GM20431 (cell line): ENCODE results near the gene TRMT2A.

Source experiments
- in situ Hi-C: fragments of 300-500 bp; cut with MseI, MboI; formaldehyde crosslinking; loops from one replicate; pipeline ENCODE4 v1.15.0; 2020; ENCODE audit warnings: low sequenced_read_pairs; ENCODE audit not compliant: unreplicated experiment

TRMT2A gene

DNA sequence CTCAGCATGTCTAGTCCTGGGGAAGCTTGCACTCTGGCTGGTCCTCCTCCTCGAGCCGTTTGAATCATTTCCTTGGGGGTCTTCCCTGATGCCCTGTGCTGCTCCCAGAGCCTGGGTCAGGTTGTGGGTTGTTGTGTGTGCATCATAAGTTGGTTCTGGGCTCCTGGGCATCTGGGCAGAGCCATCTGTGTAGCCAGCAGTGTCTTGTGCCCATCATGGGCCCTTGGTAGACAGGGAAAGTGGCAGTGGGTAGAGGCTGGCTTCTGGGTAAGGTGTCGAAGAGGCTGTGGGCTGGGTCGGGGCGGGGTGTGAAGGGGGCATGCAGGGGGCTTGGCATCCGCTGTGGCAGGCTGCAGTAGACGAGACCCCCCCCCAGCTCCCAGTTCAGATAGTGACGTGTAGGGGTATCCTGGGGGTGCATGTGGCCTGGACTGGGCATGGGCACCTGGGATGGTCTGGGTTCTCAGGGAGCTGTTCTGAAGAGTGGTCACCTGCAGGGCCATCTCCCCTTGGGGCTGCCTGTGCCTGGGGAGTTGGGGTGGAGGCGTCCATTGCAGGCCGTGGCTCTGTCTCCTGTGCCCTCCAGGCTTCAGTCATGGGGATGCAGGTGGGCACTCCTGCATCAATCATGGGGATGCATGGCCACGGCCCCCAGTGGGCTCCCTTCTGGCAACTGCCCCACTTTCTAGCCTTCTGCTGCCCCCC lies 7.2 kb upstream of the TRMT2A start:
- in situ Hi-C loops, result no loop called here

DNA sequence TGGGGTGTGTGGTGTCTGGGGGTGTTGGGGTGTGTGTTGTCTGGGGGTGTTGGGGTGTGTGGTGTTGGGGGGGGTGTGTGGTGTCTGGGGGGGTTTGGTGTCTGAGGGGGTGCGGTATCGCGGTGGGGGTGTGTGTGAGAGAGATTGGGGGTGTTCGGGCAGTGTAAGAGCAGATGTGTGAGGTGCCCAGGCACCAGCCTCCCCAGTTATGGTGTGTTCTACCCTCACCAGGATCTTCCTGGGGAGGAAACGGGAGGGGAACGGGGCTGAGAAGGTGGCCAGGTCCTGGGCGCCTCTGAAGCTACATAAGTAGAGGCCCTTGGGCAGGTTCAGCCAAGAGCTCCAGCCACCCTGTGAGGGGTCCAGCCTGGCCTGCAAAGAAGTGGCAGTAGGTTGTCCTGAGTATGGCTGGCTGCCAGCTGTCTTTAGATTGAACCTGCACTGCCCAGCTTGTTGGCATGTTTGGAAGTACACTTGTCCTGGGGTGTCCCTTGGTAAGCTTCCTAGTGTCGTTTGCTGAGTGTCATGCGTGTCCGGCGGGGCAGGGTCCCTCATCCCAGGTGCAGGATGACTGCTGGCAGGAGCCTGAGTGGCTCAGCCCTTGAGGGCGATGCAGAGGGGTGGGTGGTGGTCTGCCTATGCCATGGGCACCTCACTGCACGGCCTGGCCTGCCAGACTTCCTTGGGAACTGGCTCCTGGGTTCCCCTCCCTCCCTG lies 6.5 kb upstream of the TRMT2A start:
- in situ Hi-C loops, result no loop called here

DNA sequence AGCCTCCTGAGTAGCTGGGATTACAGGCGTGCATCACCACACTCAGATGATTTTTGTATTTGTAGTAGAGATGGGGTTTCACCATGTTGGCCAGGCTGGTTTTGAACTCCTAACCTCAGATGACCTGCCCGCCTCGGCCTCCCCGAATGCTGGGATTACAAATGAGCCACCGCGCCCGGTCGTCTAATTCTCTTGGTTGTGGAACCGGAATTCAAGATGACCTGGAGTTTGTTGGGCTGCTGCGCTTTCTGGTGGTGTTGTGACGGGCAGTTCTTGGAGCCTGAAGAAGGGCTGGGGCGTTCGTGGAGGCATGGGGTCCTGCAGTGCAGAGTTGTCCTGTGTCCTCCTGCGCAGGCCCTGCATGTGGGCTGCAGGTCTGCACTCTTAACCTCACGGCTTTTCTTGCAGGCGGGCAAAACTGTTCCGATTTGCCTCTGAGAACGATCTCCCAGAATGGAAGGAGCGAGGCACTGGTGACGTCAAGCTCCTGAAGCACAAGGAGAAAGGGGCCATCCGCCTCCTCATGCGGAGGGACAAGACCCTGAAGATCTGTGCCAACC lies 4.9 kb upstream of the TRMT2A start:
- in situ Hi-C loops, result no loop called here

DNA sequence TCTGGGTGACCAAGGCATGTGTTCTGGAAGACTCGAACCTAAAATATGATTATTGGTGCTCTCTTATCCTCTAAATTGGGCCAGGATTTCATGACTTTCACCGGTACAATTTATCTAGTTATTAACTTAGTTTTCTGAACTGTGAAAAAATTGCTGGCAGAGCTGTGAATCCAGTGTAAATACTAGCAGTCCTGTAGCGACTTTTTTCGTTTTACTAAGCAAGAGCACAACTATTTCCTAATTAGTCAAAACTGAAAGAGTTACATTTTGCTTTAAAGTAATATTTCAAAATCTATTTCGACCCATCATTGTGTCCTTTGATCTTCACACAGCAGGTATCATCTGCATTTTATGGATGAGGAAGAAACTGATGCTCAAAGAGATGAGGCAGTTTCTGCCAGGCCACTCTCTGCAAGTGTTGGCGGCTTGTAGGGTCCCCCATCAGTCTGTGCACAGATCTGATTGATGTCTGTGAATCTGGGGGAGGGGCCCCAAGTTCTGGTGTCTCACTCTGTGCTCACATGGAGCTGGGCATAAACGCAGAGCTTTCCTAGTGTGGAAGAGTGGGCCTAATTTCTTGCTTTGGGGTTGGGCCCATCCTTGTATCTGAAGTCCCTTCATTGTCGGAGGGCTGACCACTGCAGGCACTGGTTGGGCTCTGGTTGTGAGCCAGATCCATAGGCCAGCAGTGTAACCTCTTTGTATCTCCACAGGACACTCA lies 1.4 kb upstream of the TRMT2A start:
- in situ Hi-C loops, result no loop called here

DNA sequence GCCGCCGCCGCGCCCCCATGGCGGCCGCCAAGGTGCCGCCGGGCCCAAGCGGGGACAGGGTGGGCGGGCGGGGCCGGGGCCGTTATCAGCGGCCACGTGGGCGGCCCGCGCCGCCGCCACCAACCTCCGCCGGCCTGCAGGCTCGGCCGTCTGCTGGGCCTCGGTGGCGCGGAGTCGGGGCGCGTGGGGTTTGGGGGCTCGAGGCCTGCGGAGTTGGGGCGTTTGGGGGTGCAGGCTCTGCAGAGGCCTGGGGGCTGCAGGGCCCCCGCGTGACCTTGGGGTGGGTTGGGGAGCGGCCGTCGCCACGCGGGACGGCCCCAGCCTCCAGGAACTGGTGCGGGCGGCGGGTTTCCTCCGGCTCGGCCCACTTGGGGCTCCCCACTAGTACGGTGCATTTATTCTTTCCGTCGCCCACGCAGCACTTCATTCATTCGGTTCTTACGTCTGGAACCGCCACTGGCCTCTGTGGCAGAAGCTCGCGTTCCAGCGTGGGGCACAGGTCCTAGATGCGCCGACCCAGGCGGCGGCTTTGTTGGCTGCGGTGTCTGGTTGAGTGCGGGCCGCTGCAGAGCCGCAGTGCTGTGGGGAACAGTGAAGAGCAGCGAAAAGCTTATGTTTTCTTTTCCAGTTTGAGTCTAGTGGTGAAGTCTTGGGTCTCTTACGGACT lies 740 bp upstream of the TRMT2A start:
- in situ Hi-C loops, result no loop called here

DNA sequence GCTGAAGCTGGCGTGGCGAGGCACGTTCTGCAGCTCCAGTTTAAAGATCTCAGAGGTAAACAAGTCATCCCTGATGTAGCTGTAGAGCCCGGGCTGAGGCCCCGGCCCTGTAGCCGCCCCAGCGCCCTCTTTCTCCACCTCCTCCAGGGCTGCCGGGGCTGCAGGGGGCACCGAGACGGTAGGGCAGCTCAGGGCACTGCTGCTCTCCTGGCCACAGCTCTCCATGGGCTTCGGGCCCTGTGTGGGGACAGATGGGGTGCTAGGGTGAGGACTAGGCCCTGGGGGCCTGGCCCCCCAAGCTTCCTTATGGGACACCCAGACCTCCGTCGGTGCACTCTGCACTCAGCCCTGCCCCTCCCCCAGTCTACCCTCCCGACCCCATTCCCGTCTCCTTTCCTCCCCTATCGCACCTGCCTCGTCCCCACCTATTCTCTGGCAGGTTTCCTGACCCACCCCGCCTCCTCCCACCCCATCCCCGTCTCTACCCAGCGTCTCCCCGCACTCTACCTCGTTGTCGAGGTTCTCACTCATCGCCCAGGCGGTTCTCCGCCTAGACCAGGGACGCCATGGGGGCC lies 563 bp downstream of the TRMT2A start:
- in situ Hi-C loops, result no loop called here

DNA sequence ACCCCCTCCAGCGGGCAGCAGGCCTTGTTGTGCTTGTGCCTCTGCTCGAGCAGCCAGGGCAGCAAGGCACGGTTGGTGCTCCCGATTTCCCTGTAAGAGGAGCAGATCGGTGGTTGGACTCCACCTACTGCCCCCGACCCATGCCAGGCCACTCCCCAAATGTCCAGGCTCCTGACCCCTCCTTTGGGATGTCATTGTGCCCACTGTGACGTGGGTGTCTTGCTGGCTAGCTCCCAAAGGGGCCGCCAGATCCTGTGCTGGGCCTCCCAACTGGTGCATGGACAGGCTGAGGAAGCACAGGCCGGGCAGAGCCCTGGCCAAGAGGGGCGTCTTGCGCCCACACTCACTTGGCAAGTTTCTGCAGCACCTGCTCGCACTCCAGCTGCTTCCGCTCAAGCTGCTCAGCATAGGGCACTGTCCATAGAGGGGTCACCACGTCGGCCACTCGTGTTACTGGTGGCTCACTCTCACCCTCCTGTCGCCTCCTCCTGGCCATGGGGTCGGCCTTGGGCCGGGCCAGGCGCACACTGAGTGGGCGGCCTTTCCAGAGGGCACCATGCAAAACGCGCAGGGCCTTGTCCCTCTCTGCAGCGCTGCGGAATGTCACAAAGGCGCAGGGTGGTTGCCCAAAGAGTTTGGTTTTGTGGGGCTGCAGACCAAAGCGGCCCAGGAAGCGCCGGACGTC lies 1.2 kb downstream of the TRMT2A start, which contains the start of gene RANBP1:
TSS of gene RANBP1 (plus strand) at position 414 of the 685 bp plus-strand sequence. CDS start at position 495, 81 bp downstream.
- in situ Hi-C loops, result no loop called here

DNA sequence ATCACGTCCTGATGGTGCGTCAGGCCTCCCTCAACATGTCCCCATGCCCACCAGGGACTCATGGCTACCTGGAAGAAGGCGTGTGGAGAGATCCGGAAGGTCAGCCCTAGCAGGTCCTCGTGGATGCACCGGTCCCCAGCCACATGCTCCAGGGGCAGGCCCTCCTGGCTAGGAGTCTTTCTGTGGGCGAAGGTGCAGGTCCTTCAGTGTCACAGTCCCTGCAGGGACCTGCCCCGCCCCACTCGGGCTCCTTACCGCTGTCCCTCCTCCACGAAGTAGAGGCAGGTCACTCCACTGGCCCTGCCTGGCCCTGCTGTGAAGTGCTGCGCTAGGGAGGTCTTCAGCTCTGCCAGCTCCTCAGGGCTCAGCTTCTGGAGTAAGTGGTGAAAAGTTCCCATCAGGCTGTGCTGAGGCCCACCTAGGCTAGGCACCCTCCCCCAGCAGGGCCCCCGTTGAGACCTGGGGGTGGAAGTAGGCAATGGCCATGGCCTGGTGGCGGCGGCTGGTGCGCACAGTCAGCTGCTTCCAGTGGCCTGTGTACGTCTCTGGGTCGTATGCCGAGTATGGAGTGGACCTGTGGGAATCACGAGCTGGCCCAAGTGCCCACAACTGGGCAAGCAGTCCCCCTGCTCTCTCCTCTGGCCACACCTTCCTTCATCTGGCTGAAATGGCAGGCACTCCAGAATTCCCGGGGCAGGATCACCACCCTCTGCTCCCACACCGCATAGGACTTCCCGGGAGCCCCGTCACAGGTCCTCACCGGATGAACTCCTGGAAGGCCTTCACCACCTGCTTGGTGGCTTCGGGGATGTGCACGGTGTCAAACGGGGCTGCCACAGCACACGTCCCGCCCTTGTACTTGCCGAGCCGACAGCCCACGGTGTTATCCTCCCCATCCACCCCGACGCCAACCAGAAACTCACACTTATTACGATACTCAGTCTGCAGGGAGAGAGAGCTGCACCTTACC lies 2.2 kb downstream of the TRMT2A start:
- in situ Hi-C loops, result no loop called here

DNA sequence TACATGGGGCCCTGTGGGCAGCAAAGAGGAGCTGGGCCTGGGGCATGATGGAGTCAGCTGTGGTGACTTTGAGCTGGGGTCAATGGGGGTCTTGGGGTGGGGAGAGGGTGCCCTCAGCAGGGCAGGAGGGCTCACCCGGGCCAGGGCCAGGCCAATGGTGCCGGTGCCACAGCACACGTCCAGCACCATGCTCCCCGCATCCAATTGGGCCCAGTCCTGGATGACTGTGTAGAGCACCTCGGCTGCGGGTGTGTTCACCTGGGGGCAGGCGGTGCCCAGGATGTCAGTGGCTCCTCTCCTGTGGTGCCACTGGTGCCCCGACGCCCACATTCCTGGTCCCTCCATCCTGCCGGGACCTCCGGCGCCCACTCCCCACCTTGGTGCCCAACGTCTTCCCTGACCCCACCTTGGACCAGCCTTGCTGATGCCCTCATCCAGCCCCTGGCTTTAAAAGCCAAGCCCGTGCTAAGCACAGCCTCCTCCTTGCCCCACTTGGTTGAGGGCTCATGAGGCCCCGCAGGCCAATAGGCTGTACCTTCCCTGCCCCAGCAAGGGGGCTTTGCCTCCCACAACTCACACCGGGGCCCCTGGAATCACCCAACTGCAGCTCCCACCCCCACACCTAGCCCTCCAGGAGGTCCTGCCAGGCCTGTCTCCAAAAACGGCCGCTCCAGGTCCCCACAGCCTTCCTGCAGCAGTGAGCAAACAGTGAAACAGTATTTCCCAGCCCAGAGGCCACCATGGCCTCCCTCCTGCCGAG lies 3.3 kb downstream of the TRMT2A start:
- in situ Hi-C loops, result no loop called here

DNA sequence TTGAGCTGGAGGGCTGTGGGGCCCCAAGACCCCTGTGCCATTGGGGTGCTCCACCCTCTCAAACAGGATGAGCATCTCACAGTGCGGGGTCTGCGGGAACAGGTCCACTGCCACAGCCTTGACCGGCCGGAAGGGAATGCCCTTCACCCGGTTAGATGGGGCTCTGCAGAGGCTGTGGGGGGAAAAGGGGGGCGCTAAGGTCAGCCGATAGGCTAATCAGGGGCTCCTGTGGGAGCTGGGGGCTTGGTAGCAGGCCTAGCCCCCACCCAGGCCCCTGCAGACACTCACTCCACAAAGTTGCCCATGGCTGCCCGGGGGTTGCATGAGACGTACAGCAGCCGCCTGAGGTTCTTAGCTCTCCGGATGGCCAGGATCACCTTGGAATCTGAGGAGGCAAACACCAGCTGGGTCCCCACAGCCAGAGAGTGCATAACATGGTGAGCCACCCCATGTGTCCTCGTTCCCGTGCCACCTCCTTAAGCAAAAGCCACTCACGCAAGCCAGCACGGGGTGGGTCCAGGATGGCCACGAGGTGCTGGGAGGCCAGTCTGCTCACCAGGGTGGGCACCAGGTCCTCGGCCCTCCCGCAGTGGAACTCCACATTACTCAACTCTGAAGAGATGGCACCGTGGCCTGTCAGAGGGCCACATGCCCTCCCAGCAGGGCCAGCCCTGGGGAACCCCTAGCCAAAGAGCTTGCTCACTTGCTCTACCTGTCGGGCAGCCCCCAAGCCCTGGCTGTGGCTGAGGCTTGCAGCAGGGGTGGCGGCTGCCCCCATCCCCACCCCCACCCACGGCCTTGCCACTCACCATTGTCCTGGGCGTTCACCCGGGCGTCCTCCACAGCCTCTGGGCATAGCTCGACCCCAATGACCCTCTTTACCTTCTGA lies 4.2 kb downstream of the TRMT2A start:
- in situ Hi-C loops, result no loop called here

DNA sequence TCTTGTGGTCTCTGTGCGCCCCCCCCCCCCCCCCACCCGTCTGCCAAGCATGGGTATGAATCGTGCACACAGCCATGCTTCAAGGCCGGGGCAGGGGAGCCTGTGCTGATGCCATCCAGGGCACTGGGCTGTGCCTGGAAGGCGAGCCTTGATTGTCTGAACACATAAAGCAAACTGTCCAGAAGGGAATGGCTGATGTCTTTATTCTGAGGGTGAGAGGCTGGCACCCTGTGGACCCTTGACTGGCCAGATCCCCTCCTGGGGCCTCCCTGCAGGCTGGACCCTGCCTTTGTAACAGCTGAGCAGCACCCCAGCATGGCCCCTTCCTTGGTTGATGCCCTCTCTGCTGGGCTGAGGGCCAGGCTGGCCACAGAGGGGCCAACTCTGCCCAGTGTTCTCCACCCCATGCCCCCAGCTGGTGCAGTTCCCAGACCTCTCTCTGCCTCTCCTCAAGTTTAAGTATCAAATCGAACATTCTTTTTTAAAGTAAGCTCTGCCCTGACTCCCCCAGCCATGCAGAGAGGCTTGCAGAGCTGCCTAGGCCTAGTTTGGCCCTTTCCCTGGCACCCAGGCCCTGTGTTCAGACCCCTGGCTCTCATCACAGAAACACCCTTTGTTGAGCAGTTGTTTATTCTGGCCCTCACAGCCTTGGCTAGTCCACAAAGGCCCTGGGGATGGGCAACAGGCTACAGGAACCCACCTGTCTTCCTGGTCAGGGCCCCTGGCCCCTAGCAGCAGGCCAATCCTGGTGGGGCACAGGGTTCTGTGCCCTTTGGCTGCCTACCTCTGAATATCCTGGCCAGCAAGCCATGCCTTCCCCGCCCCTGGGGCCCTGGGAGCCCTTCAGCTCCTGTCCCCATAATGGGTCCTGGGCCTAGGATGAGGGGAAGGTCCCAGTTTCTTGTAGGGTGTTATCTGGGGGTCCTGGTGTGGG lies 5.1 kb downstream of the TRMT2A start:
- in situ Hi-C loops, result no loop called here

DNA sequence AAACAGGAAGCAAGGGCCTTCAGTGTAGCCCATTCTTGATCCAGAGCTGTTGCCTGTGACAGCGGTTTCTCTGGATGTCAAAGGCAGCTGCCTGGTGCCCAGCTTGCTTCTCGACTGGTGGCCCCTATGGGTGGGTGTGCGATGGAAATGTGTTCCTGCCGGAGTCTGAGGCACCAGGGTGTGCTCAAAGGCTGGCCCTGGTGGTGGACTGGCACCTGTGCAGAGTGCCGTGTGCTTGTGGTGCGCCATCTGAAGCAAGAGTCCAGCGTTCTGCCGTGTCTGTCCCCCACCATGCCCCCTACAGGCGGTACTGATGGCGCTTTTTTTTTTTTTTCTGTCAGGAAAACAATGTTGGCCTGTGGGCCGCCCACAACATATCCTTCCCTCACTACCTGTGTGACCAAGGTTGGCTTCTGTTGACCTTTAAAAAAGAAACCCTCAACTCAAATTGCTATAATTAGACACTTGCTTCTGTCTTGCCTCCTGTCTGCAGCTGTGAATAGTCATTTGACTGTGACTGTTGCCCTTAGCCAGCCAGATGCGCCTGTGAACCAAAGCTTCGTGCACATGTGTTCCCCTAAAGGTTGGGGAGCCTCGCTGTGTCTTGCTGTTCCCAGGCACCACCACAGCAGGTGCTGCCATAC lies 5.9 kb downstream of the TRMT2A start:
- in situ Hi-C loops, result no loop called here

DNA sequence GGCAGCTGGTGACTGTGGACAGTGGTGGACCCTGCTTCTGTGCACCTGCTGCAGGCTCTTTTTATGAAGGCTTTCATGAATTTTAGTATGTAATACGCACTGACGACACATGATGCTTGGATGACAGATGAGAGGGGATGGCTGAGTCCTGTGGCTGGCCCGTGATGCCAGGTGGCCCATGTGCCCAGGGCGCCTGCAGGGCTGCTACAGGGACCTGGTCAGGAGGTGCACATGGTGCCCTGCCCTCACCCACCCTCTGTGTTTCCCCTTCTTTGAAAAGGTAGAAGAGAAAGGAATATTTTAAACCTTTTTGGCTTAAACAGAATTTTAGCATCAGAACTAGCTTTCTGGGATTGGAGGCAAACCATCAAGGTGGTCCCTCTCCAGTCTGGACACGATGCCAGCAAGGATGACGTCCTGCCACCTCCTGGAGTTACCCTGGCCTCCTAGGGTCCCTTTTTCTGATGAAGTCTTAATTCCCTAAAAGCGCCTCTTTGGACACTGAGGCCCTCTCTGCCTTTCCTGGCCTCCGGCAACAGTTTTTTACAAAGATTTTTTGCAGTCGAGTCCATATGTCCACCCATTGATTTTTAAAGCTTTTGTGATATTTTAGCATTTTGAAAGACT lies 6.6 kb downstream of the TRMT2A start:
- in situ Hi-C loops, result no loop called here
